H1 (cell line): Measurements from ENCODE around the gene ABCC4. TPM values are rescaled to one million over a fixed set of nuclear protein-coding genes. Genes with fewer than 3 reads are reported as not detected.

Experiments used
- GABPA ChIP-seq: IDR thresholded peaks from 2 replicates; pipeline ENCODE4 v1.6.1; 2011; ENCODE audit warnings: mild to moderate bottlenecking, low read length, moderate library complexity, borderline replicate concordance; ENCODE audit not compliant: insufficient read depth
- GTF2F1 ChIP-seq: IDR thresholded peaks from 2 replicates; pipeline ENCODE4 v1.6.1; 2012; ENCODE audit warnings: low read depth, low read length, improper control_type of control experiment, borderline replicate concordance
- HDAC2 ChIP-seq, 2 experiments: fragments of 300-600 bp in 1 of 2; sonication (generic) in 1 of 2; IDR thresholded peaks; 2 replicates each; pipeline ENCODE4 v1.6.1; 2011 to 2012; ENCODE audit warnings: low read depth in 2 of 2, low read length in 2 of 2, mild to moderate bottlenecking in 2 of 2, moderate library complexity in 2 of 2, borderline replicate concordance in 1 of 2, inconsistent platforms in 1 of 2
- MAFK ChIP-seq: IDR thresholded peaks from 2 replicates; pipeline ENCODE4 v1.6.1; 2012; ENCODE audit warnings: low read depth, mild to moderate bottlenecking, improper control_type of control experiment, low read length
- SP4 ChIP-seq: IDR thresholded peaks from 2 replicates; pipeline ENCODE4 v1.6.1; 2012; ENCODE audit warnings: low read length, inconsistent platforms
- SRF ChIP-seq: IDR thresholded peaks from 2 replicates; pipeline ENCODE4 v1.6.1; 2011; ENCODE audit warnings: mild to moderate bottlenecking, low read depth, low read length, moderate library complexity
- TAF7 ChIP-seq: optimal IDR thresholded peaks from 2 replicates; pipeline ENCODE3; 2011; ENCODE audit warnings: low read depth, mild to moderate bottlenecking, inconsistent platforms, low read length, moderate library complexity, borderline replicate concordance
- YY1 ChIP-seq: IDR thresholded peaks from 2 replicates; pipeline ENCODE4 v1.6.1; 2011; ENCODE audit warnings: low read depth, mild to moderate bottlenecking, low read length
- ZNF274 ChIP-seq: IDR thresholded peaks from 2 replicates; pipeline ENCODE4 v1.7.0; 2012; ENCODE audit warnings: low read length, borderline replicate concordance; ENCODE audit errors: extremely low read depth
- polyA plus RNA-seq, 7 experiments: library from polyadenylated mRNA; depleted of rRNA in 3 of 7; stranded (reverse) in 5 of 7; unstranded in 2 of 7; fragments of >200 nt in 5 of 7; fragments of 200-250 nt in 2 of 7; gene quantifications; 1 replicate in 5 of 7; 2 replicates in 1 of 7; 4 replicates in 1 of 7; pipeline versions ENCODE4 v1.2.1 to v1.2.3, GENCODE V29; 2011 to 2013; ENCODE audit warnings: missing spikeins in 2 of 7, mixed read lengths in 2 of 7
- total RNA-seq: library from RNA; stranded (reverse); fragmentation: NEBNext Ultra II Directional; extraction: Animal tissue kit (Norgen Biotek cat#: 25700); gene quantifications from 2 replicates; pipeline ENCODE4 v1.2.1, GENCODE V29; 2021

ABCC4 gene
- total and polyA plus RNA-seq, 2 of the 8 experiments (the other 6 are each of a cell fraction or from before 2014, with no cell fraction given) = 4.0 to 14.1 TPM

DNA sequence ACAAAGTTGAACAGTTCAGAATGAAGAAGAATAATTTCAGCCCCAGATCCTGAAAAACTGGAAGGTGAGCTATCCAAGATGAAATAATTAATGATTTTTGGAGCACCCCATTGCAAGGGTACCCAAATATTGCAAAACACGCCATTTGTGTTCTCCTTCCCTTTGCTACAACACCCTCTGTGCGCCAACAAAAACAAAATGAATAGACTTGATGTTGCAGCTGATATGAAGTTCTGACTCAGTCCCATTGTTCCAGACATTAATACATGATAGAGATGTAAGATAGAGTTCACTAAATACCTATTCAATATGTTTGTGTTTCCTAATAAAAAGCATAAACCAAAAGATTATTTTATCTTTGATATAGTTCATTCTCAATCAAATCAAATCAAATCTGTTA, 301.4 kb downstream of the ABCC4 start (continued):
- TF ChIP-seq YY1 (no peak), SP4 (no peak), ZNF274 (no peak), GABPA (no peak), HDAC2 (IDR thresholded peaks at IDR 0.05; ENCODE audit: borderline replicate concordance in 1 of 2, low read depth in 2 of 2, low read length in 2 of 2) (no peak), SRF (no peak), TAF7 (no peak), MAFK (no peak), GTF2F1 (no peak)
